Activated T-cell treated with anti-CD3 and anti-CD28 coated beads for 24 hours (primary cell): ENCODE measurements around the gene NAALADL2.
"Not testable (repeated sequence)": the region's sequence is repeated elsewhere in the genome, so short reads cannot be mapped to it uniquely, and the experiment has no call there.

Experiments used
- DNase-seq: peaks from one replicate; pipeline ENCODE4 v3.0.0-alpha.2; 2020; ENCODE audit warnings: low read depth

NAALADL2 gene

GRCh38 chr3:175374705-175375104, 515.6 kb downstream of the NAALADL2 start:
- DNase-seq = no peak

- DNase-seq = no peak
Measured at GRCh38 chr3:175378348-175378747, 519.2 kb downstream of the NAALADL2 start.

DNA sequence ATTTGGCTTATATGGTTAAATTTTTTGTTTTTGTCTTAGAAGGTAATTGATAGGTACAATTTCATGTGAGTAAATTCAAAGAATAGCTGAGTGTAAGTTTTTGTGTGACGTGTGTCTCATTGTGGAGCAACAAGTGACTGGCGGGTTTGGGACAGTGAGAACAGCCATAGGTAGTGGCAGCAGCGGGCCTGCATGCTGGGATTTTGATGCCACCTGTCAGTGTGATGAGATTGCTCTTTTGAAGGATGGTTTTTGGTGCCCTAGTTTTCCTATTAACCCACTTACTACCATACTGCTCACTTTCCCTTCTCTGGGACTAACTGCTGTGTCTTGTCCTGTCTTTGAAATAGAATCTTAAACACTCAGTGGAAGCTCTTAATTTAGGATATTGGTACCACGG, 522.6 kb downstream of the NAALADL2 start:
- DNase-seq = no peak

DNA sequence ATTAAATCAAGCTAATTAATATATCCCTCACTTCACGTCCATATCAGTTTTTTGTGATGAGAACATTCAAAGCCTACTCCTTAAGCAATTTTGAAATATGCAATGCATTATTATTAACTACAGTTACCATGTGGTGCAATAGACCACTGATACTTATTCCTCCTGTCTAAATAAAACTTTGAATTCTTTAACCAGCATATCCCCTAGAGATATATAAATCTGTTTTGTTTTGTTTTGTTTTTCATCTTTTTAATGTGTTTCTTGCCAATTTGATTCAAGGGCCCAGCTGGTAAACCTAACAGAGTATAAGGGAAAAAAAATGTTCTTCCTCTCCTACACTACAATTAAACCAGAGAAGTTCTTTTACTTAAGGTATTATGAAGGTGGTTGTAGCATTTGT, 524.2 kb downstream of the NAALADL2 start:
- no peak for DNase-seq

DNA sequence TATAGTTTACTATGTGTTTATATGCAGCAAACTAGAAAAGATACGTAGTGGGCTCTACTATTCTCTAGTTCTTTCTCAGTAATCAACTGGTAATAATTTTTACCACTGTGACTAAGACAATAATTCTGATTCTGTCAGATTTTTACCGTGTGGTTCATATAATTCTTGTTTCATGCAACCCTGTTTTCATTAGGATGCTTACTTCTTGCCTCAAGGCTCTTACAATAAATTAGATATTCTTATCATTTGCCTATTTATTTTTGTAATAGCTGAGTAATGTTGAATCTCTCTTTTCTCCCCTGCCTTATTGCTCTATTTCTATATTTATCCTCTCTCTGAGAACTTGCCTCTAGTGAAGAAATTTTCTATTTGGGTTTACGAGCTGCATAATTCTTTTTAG, 524.7 kb downstream of the NAALADL2 start:
- DNase-seq = no peak

DNA sequence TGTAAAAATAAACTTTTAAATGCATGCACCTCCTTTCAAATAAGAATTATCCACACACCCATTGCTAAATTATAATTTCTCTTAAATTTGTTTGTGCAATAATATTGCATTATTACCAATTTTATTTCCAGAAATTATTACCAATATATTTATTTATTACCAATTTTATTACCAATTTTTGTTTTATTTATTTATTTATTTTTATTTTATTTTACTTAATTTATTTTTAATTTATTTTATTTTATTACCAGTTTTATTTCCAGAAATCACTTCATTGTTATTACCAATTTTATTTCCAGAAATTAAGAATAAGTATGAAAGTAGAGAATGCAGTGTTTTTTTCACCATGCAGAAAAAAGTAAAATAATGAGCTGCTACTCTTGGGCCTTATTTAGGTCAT, 525.4 kb downstream of the NAALADL2 start:
- DNase-seq = no peak

DNA sequence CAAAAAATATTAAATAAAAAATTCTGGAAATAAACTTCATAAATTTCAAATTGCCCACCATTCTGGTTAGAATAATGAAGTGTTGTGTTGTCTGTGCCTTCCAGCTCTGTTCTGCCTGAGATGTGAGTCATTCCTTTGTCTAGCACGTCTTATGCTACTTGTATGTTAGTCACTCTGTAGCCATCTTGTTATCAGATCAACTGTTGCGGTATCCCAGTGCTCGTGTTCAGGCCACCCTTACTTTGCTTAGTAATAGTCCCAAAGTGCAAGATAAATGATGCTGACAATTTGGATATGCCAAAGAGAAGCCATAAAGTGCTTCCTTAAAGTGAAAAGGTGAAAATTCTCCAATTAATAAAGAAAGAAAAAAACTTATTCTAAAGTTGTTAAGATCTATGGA, 527.5 kb downstream of the NAALADL2 start:
- DNase-seq = no peak

DNA sequence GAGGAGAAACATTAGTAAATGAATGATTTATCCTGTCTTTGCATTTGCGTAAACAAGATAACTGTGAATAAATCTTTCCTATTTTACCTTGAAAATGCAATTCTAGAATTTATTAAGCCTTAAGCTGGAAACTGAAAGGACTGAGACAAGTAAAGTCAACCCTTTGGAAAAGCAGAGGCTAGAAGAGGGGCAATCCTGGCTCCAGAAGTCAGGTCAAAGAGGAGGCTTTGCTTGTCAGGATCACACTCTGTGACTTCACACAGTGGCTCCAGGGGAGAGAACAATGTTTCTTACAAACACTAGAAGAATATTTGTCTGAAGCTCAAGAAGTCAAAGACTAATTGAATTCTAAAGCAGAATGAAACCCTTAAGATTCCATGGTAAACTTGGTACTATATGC, 530.4 kb downstream of the NAALADL2 start:
- no peak for DNase-seq

DNA sequence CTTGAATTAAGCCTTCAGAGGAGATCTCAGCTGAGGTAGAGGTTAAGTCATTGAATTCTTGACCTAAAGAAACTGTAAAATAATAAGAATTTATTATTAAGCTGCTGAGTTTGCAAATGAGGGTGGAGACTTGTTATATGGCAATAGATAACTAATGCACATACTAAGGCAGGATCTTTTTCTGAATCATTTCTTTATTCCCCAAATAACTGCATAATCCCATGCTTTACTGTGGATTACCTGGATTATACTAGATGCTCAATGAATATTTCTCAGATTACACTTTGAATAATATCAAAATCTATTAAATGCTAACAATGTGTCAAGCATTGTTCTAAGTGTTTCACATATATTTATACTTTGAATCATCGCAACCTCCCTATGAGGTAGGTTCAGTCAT, 532.5 kb downstream of the NAALADL2 start:
- DNase-seq = no peak

DNA sequence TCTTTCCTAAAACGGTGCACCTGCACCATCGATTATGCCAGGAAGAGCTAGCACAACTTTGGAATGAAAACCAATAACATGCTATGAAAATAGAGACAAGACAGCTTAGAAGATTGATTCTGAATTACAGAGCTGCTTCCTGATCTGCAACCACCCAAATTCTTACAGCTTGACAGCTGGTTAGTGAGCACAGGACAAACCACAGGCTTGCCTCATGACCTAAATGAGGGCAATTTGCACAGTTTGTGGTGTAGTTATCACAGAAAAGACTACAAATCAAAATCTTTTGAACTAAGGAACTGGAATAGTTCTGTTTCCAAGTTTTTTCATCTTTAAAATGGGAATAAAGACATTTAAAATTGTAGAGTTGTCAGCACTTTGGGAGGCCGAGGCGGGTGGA, 533.5 kb downstream of the NAALADL2 start:
- no peak for DNase-seq

DNA sequence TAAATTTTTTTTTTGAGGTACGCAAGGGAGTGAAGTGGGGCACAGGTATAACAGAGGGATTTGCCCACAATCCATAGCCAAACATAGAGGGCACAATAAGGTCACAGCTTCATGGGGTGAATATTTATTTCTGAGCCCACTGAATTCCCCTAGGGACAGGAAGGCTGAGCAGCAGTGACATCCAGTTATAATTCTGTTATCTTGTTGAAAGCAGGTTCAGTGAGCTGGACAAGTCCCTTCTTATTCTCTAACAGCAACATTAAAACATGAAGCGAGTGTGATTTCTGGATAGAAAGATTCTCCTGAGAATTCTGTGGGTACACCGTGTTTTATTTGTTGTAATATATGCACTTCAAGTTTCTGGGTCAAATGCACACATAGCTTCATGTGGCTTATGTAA, 538.2 kb downstream of the NAALADL2 start:
- no peak for DNase-seq

GRCh38 chr3:175398676-175399075, 539.5 kb downstream of the NAALADL2 start:
- DNase-seq = no peak

- DNase-seq = no peak
Measured at GRCh38 chr3:175399156-175399840, 540.2 kb downstream of the NAALADL2 start.

- no peak for DNase-seq
Measured at GRCh38 chr3:175404027-175404426, 544.9 kb downstream of the NAALADL2 start.

GRCh38 chr3:175404621-175405020, 545.5 kb downstream of the NAALADL2 start:
- DNase-seq = no peak

- DNase-seq = no peak
Measured at GRCh38 chr3:175410251-175410650, 551.1 kb downstream of the NAALADL2 start.

DNA sequence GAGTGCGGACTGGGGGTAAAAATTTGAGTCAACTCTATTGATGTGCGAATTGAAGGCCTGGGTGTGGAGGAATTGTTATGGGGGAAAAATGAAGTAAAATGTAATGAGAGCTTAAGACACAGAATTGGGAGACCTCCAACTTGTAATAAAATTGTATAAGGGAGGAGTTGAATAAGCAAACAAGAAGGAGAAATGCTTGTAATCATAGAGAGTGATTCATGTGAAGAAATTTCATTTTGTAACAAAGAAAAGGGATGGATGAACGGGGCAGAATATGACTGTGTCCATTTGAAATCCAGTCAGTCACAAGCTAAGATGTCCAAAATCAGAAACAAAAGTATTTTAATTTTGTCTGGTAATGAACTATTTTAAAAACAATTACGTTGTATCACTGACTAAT, 552.3 kb downstream of the NAALADL2 start:
- DNase-seq = no peak

DNA sequence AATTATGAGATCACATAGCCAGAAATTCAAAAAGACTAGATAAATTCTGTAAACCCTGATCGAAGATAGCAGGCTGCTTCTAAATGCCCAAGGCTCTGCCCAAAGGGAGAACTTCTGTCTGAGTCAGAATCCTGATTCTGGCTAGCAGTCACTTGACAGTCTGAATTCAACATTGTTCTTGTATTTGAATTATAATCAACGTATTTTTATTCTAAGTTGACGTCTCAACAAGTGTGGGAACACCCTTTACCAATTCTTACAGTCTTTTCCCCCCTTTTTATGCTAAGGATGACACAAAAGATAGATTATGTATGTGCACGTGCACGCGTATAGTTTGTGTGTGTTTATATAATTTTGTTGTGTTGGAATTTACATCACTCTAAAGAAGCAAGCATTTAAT, 552.8 kb downstream of the NAALADL2 start:
- DNase-seq = no peak

DNA sequence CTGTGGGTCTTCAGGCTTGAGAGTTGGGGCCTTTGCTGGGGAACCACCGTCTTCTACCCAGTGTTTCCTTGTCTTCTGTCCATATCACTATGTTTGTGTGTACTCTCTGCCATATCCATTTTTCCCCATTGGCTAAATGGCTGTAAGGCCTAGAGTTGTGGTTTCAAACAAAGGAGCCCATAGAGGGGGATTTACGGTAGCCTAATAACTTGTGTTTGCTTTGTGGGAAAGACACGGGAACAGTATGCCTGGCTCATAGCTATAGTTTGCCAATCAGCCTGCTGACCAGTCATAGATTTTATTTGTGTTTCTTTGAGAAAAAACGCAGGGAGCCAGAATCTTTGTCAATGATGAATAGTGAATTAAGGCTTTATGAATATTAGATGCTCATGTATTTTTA, 554.8 kb downstream of the NAALADL2 start:
- DNase-seq = no peak

- no peak for DNase-seq
Measured at GRCh38 chr3:175416600-175416999, 557.5 kb downstream of the NAALADL2 start.

GRCh38 chr3:175417426-175417825, 558.3 kb downstream of the NAALADL2 start:
- DNase-seq = no peak

GRCh38 chr3:175421902-175422301, 562.8 kb downstream of the NAALADL2 start:
- no peak for DNase-seq

DNA sequence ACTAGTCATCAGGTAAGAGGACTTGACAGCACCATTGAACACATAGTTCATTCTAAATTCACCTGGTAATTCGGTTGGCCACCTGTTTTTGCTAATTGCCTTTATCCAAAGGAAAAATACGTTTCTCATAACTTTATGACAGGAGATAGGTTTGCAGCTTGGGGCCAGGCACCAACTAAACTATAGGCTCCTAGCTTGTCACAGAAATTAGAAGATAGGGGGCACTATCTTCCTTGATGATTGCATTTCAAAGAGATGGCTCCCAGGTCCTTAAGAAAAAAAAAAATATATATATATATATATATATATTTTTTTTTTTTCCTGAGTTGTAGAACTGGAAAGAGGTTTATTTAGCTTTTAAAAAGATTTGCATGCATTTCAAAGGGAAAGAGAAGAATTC, 563.6 kb downstream of the NAALADL2 start:
- no peak for DNase-seq

- not testable (repeated sequence) for DNase-seq
Measured at GRCh38 chr3:175423848-175424247, 564.7 kb downstream of the NAALADL2 start.

DNA sequence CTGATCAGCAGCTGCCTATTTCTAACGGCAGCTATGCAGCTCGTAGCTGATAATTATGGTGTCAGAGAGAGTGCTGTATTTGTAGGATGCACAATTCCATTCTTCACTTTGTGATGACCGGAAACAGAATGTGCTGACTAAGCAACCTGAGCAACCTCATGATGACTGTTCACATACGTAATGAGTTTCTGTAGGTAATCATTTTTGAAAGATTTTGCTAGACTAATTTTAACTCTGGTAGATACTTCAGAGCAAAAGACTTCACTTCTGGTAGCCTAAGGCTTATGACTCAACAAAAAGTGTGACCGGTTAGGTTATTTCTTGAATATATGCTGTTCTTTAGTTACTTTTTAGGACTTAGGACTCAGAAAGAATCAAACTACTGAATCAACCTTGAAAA, 567.7 kb downstream of the NAALADL2 start:
- no peak for DNase-seq
